Measurements from ENCODE around the gene LHFPL3.

LHFPL3 gene

GRCh38 chr7:104903846-104904245 lies 575.4 kb downstream of the LHFPL3 start:
- DNase-seq (ENCODE audit: low read depth), result no peak
- no peak overlapping the region for H3K4me3 ChIP-seq (ENCODE audit: low read depth, low read length)
- TF ChIP-seq CTCF (IDR thresholded peaks at IDR 0.05; ENCODE audit: low read depth, low read length, missing control alignments), result no peak

GRCh38 chr7:104906032-104906431 lies 577.6 kb downstream of the LHFPL3 start:
- H3K4me3 ChIP-seq (ENCODE audit: low read depth, low read length), result no peak overlapping the region
- TF ChIP-seq CTCF (IDR thresholded peaks at IDR 0.05; ENCODE audit: low read depth, low read length, missing control alignments), result no peak
- no peak for DNase-seq (ENCODE audit: low read depth)

- no peak overlapping the region for H3K4me3 ChIP-seq (ENCODE audit: low read depth, low read length)
- no peak for TF ChIP-seq CTCF (IDR thresholded peaks at IDR 0.05; ENCODE audit: low read depth, low read length, missing control alignments)
- no peak for DNase-seq (ENCODE audit: low read depth)
Measured at GRCh38 chr7:104906556-104906955, 578.2 kb downstream of the LHFPL3 start.

- H3K4me3 ChIP-seq (ENCODE audit: low read depth, low read length), result no peak overlapping the region
Measured at GRCh38 chr7:104908636-104909035, 580.2 kb downstream of the LHFPL3 start.

GRCh38 chr7:104909096-104909495 lies 580.7 kb downstream of the LHFPL3 start:
- DNase-seq (ENCODE audit: low read depth), result no peak
- H3K4me3 ChIP-seq (ENCODE audit: low read depth, low read length), result no peak overlapping the region

More at GRCh38 chr7:104908636-104909035, 580.2 kb downstream of the LHFPL3 start:
- no peak for DNase-seq (ENCODE audit: low read depth)
- no peak for TF ChIP-seq CTCF (IDR thresholded peaks at IDR 0.05; ENCODE audit: low read depth, low read length, missing control alignments)

GRCh38 chr7:104914421-104914820 lies 586.0 kb downstream of the LHFPL3 start:
- H3K4me3 ChIP-seq (ENCODE audit: low read depth, low read length), result no peak overlapping the region
- DNase-seq (ENCODE audit: low read depth), result no peak
- no peak for TF ChIP-seq CTCF (IDR thresholded peaks at IDR 0.05; ENCODE audit: low read depth, low read length, missing control alignments)

More at GRCh38 chr7:104909096-104909495, 580.7 kb downstream of the LHFPL3 start:
- no peak for TF ChIP-seq CTCF (IDR thresholded peaks at IDR 0.05; ENCODE audit: low read depth, low read length, missing control alignments)

- TF ChIP-seq CTCF (IDR thresholded peaks at IDR 0.05; ENCODE audit: low read depth, low read length, missing control alignments), result no peak
- H3K4me3 ChIP-seq (ENCODE audit: low read depth, low read length), result no peak overlapping the region
- DNase-seq (ENCODE audit: low read depth), result no peak
Measured at GRCh38 chr7:104921596-104921995, 593.2 kb downstream of the LHFPL3 start.

Data from GM12864 (cell line).